SK-N-SH treated with all-trans-retinoic acid at 6 μM for 48 hours (cell line): ENCODE measurements around the gene FAM25G.

ENCODE experiments used
- ATAC-seq: fragments of 200-7000 bp; cut with Tn5 transposase; 3 replicates; pipeline ENCODE4 v1.9.1; 2020; ENCODE audit warnings: mild to moderate bottlenecking, moderate library complexity
- CSDC2 ChIP-seq: fragments of 250-450 bp; sonication (Bioruptor Pico); IDR thresholded peaks from 2 replicates; pipeline ENCODE4 v1.5.0; 2020; ENCODE audit warnings: mild to moderate bottlenecking, moderate library complexity
- ISL1 ChIP-seq: fragments of 250-450 bp; sonication (Bioruptor Pico); IDR thresholded peaks from 2 replicates; pipeline ENCODE4 v2.1.2; 2022; ENCODE audit warnings: mild to moderate bottlenecking, moderate library complexity
- OSR1 ChIP-seq: fragments of 250-450 bp; sonication (Bioruptor Pico); IDR thresholded peaks from 2 replicates; pipeline ENCODE4 v1.8.0; 2022; ENCODE audit warnings: moderate library complexity, mild to moderate bottlenecking, inconsistent platforms
- PPARA ChIP-seq: fragments of 250-450 bp; sonication (Bioruptor Pico); IDR thresholded peaks from 2 replicates; pipeline ENCODE4 v1.5.0; 2020; ENCODE audit warnings: mild to moderate bottlenecking, borderline replicate concordance
- RARB ChIP-seq: fragments of 250-450 bp; sonication (Bioruptor Pico); IDR thresholded peaks from 2 replicates; pipeline ENCODE4 v1.8.0; 2021; ENCODE audit warnings: mild to moderate bottlenecking, moderate library complexity
- SNAI2 ChIP-seq: fragments of 250-450 bp; sonication (Bioruptor Pico); IDR thresholded peaks from 2 replicates; pipeline ENCODE4 v1.5.0; 2020; ENCODE audit warnings: mild to moderate bottlenecking, moderate library complexity
- TCF4 ChIP-seq: fragments of 250-450 bp; sonication (Bioruptor Pico); IDR thresholded peaks from 2 replicates; pipeline ENCODE4 v1.8.0; 2021; ENCODE audit warnings: mild to moderate bottlenecking, moderate library complexity, borderline replicate concordance
- TOX ChIP-seq: fragments of 250-450 bp; sonication (Bioruptor Pico); IDR thresholded peaks from 2 replicates; pipeline ENCODE4 v1.8.0; 2021; ENCODE audit warnings: mild to moderate bottlenecking, moderate library complexity, borderline replicate concordance
- ZC3H10 ChIP-seq: fragments of 250-450 bp; sonication (Bioruptor Pico); IDR thresholded peaks from 2 replicates; pipeline ENCODE4 v1.5.1; 2021; ENCODE audit warnings: mild to moderate bottlenecking, moderate library complexity
- ZFP3 ChIP-seq: fragments of 250-450 bp; sonication (Bioruptor Pico); IDR thresholded peaks from 2 replicates; pipeline ENCODE4 v1.5.0; 2020; ENCODE audit warnings: mild to moderate bottlenecking, moderate library complexity
- ZFP30 ChIP-seq: fragments of 450-650 bp; formaldehyde crosslinking; IDR thresholded peaks from 2 replicates; pipeline ENCODE4 v1.5.0; 2022; ENCODE audit warnings: mild to moderate bottlenecking, moderate library complexity
- ZNF565 ChIP-seq: fragments of 450-650 bp; formaldehyde crosslinking; conservative IDR thresholded peaks from 2 replicates; pipeline ENCODE4 v1.5.0; 2020; ENCODE audit warnings: low read depth, mild to moderate bottlenecking, moderate library complexity
- ZNF70 ChIP-seq: fragments of 450-650 bp; formaldehyde crosslinking; IDR thresholded peaks from 2 replicates; pipeline ENCODE4 v1.5.0; 2020; ENCODE audit warnings: mild to moderate bottlenecking, moderate library complexity
- ZNF8 ChIP-seq: fragments of 450-650 bp; formaldehyde crosslinking; IDR thresholded peaks from 2 replicates; pipeline ENCODE4 v1.5.0; 2020; ENCODE audit warnings: mild to moderate bottlenecking, moderate library complexity
- TF ChIP-seq, protein P1 (sequence below): fragments of 250-450 bp; sonication (Bioruptor Pico); IDR thresholded peaks from 2 replicates; pipeline ENCODE4 v1.5.0; 2020; ENCODE audit warnings: mild to moderate bottlenecking, moderate library complexity
- TF ChIP-seq, protein P2 (sequence below): fragments of 250-450 bp; sonication (Bioruptor Pico); IDR thresholded peaks from 2 replicates; pipeline ENCODE4 v1.5.1; 2021; ENCODE audit warnings: mild to moderate bottlenecking, moderate library complexity

Gene FAM25G

DNA sequence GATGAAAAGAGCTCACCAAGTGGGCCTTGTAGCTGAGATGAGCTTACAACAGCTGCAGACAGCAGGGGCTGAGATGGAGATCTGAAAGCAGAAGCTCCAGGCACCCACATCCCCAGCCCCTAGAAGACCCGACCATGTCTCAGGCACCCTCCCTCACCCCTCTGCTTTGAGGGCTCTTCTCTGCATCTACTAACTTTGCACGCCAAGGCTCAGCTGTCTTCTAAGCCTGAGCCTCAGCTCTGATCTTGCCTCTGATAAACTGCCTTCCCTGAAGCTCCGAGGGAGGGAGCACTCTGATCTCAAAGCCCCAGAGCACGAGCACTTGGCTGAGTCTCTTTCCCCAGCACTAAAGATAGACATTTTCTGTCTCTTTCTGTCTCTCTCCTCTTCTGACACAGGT lies 49.6 kb downstream of the FAM25G start:
- no peak for ATAC-seq
- no peak for TF ChIP-seq OSR1 (CRISPR knock-in tag)
- no peak for TF ChIP-seq TCF4 (CRISPR knock-in tag)
- no peak for TF ChIP-seq ZNF565 (CRISPR knock-in tag)
- TF ChIP-seq, protein P1, sequence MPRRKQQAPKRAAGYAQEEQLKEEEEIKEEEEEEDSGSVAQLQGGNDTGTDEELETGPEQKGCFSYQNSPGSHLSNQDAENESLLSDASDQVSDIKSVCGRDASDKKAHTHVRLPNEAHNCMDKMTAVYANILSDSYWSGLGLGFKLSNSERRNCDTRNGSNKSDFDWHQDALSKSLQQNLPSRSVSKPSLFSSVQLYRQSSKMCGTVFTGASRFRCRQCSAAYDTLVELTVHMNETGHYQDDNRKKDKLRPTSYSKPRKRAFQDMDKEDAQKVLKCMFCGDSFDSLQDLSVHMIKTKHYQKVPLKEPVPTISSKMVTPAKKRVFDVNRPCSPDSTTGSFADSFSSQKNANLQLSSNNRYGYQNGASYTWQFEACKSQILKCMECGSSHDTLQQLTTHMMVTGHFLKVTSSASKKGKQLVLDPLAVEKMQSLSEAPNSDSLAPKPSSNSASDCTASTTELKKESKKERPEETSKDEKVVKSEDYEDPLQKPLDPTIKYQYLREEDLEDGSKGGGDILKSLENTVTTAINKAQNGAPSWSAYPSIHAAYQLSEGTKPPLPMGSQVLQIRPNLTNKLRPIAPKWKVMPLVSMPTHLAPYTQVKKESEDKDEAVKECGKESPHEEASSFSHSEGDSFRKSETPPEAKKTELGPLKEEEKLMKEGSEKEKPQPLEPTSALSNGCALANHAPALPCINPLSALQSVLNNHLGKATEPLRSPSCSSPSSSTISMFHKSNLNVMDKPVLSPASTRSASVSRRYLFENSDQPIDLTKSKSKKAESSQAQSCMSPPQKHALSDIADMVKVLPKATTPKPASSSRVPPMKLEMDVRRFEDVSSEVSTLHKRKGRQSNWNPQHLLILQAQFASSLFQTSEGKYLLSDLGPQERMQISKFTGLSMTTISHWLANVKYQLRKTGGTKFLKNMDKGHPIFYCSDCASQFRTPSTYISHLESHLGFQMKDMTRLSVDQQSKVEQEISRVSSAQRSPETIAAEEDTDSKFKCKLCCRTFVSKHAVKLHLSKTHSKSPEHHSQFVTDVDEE (CRISPR knock-in tag) = no peak

DNA sequence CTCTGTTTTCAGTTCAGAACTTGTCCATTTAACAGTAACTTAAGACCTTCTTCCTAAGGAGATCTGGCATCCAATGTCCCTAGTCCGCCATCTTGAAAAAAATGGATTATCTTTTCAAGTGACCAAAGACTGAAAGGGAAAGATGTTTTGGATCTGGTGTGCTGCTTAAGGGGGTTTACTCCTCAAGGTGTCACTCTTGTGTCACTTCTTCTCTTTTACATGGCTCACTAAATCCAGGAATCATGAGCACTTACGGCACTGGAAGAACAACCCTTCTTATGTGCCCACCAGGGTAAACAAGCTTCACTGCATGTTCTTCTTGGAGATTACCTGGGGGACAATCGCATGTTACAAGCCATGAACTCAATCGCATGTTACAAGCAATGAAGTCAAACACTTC lies 51.3 kb downstream of the FAM25G start:
- no peak for TF ChIP-seq ZNF565 (CRISPR knock-in tag)
- TF ChIP-seq RARB (CRISPR knock-in tag) = no peak
- no peak for TF ChIP-seq PPARA (CRISPR knock-in tag)
- no peak for TF ChIP-seq SNAI2 (CRISPR knock-in tag)
- no peak for TF ChIP-seq ZC3H10
- TF ChIP-seq ZNF70 (CRISPR knock-in tag) = no peak
- TF ChIP-seq OSR1 (CRISPR knock-in tag) = no peak
- no peak for TF ChIP-seq ZFP3
- no peak for TF ChIP-seq CSDC2 (CRISPR knock-in tag)
- TF ChIP-seq ZFP30 (CRISPR knock-in tag) = no peak
- no peak for TF ChIP-seq TOX (CRISPR knock-in tag)
- TF ChIP-seq, protein P2, sequence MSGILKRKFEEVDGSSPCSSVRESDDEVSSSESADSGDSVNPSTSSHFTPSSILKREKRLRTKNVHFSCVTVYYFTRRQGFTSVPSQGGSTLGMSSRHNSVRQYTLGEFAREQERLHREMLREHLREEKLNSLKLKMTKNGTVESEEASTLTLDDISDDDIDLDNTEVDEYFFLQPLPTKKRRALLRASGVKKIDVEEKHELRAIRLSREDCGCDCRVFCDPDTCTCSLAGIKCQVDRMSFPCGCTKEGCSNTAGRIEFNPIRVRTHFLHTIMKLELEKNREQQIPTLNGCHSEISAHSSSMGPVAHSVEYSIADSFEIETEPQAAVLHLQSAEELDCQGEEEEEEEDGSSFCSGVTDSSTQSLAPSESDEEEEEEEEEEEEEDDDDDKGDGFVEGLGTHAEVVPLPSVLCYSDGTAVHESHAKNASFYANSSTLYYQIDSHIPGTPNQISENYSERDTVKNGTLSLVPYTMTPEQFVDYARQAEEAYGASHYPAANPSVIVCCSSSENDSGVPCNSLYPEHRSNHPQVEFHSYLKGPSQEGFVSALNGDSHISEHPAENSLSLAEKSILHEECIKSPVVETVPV = no peak
- TF ChIP-seq ISL1 = no peak
- TF ChIP-seq, protein P1 (CRISPR knock-in tag) = no peak
- no peak for TF ChIP-seq ZNF8 (CRISPR knock-in tag)
- TF ChIP-seq, all 23 proteins: peak for 0
- ATAC-seq = no peak

DNA sequence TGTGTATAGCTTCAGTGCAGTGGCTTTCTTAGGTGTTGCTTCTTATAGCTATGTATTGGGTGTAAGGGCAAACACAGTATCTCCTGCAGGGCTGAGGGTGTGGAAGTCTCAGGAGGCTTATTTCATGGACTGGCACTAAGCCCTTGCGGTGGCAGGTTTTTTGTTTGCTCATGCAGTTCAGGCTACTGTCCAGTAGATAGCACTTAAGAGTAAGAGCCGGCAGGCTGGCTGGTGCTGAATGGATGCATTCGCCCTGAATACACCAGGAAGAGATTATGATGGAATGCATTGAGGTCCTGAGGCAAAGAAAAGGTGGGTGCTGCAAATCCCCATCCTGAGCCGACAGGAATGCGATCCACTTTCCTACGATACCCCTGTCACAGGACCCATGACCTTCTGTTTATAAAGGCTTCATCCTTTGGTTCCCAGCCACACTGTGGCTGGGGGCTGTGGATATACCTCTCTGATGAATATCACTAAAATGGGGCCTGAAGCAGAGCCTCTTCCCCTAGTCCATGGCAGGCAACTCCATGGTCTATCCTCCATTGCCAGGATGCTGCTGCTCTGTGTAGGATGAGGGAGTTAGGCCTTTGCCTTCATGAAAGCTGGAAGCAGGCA lies 52.5 kb downstream of the FAM25G start:
- TF ChIP-seq ISL1 = no peak
- no peak for TF ChIP-seq CSDC2 (CRISPR knock-in tag)
- ATAC-seq = peak; percentile 97
